Left hindlimb (tissue), 1 donor: ENCODE results near the gene RRP1.

Experiments used
- DNase-seq: peaks from one replicate; pipeline ENCODE4 v3.0.0-alpha.2; 2018

The RRP1 gene

GRCh38 chr21:43759651-43760050 is 29.7 kb upstream of the RRP1 start:
- DNase-seq, result no peak

DNA sequence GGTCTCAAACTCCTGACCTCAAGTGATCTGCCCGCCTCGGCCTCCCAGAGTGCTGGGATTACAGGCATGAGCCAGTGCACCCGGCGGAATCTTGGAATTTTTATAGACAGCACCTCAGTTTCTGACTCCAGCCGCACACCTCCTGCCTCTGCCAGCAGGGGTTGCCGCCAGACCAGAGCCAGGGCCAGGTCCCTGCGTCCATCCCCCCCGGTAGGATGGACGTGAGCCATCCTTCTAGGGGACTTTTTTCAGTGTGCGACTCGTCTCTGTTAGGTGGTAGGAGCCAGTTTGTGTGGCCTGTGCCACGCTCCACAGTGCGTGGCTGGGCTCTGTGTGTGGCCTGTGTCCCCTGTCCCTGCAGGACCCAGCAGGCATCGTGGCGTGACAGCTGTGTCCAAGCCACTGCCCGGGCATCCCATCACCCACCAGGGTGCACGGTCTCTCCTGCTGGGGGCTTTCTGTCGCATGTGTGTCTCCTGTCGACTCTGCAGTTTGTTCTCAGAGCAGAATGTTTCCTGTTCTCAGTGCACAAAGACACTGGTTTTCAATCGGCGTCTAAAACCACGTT is 28.9 kb upstream of the RRP1 start:
- no peak for DNase-seq

DNA sequence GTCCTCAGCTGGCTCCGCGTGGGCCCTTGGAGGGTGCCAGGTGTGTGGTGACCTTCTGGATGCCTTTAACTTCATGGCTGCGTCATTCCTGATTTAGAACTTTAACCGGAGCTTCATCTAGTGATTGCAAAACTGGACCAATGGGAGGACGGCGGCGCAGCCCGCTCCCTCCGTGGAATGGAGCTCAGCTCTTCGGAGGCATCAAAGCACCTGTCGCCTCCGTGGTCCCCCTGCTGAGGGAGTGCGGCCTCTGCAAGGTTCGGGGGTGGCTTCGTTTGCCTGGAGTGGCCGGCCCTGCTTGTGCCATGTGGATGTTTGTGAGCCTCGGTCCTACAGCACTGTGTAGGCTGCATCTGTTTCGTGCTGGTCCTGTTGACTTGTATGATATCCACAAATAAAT is 27.5 kb upstream of the RRP1 start:
- no peak for DNase-seq

DNA sequence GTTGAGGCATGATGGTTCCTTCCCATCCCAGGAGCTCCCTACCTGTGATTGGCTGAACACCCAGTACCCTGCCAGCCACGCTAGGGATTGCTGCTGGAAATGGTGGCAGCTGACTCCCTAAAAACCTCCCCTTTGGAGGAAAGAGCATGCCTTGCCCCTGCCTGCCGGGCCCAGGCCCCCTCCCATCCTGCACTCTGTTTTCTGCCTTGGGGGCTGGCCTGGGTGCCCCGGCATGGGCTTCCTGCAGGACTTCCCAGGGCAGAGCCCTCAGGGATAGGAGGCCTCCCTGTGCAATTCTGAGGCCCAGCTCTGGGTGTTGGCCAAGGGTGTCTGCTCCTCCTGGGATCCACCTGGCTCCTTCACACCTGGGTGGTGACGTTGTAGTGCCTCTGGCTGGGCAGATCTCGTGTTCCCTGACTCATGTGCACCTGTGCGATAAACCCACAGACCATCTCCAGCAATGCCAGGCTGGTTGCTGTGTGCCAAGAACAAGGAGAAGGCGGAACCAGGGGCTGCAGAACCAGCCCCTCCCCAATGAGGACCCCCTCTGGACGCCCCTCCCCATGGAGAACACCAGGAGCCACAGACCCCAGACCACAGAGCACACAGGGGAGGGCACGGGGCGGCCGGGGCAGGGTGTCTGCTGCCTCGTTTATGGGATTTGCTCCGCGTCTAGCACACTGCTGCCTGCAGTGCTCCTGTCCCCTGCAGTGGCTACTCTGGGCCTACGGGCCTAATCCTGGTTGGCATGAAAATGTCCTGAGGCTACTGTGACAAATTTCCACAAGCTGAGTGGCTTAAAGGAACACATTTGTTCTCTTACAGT is 26.9 kb upstream of the RRP1 start:
- no peak for DNase-seq

DNA sequence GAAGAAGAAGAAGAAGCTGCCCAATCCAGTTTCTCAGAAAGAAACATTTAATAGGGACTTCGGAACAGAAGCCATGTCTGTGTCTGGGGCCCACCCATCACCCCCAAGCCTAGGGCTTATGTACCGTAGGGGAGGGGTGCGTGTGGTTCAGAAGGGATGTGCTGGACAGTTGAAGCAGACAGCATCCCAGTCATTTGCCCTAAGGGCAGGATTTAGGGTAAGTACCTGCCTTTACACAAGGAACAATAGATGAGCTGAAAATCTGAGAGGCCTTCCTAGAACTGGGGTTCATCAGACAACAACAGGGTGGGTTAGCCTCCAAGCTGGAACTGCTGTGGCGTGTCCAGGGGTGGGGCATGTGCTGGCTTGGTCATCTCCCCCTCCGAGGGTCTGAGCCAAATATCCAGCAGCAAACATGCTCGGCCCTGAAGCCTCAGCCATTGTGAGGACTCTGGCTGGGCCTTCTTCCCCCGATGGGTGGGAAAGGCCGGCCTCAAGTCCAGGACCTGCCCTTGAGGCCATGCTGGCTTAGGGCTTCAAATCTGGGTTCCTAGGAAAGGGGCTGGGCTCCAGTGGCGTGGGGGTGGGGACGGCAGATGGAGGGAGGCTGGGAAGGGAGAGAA is 25.4 kb upstream of the RRP1 start:
- no peak for DNase-seq

- no peak for DNase-seq
Observed at GRCh38 chr21:43764576-43765495, 24.5 kb upstream of the RRP1 start.

DNA sequence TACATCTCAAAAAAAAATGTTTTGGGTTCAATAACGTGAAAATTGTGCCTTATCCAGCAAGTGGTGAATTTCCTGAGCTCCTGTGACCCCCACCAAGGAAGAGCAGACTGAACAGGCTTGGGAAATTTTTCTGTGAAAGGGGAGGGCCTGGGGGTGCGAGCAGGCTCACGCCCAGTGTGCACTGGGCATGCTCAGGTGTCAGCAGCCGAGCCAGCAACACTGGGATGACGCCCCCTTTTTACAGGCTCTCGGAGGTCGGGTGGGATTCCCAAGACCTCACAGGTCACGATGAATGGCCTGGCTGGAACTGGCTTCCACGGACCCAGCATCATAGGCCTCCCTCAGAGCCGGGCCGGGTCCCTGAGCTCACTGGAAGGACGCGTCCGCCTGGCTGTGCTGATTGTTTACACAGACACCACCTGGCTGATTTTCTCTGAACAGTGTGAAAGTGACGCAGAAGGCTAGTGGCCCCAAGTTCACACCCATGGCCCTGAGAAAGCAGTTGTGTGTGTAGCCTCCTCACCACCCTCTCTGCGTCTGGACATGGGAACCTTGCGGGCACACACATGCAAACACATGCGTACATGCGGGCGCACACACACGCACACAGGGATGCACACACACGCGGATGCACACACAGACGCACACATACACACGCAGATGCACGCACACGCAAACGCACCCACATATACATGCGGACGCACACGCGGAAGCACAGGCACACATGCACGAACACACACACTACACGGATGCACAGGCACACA is 22.5 kb upstream of the RRP1 start:
- DNase-seq, result no peak

- DNase-seq, result no peak
Observed at GRCh38 chr21:43767498-43767983, 21.8 kb upstream of the RRP1 start.

- DNase-seq, result no peak
Observed at GRCh38 chr21:43767984-43768867, 21.2 kb upstream of the RRP1 start.

- DNase-seq, result no peak
Observed at GRCh38 chr21:43768868-43769167, 20.6 kb upstream of the RRP1 start.

- no peak for DNase-seq
Observed at GRCh38 chr21:43769325-43769958, 19.9 kb upstream of the RRP1 start.

GRCh38 chr21:43770066-43770655 is 19.2 kb upstream of the RRP1 start:
- no peak for DNase-seq

DNA sequence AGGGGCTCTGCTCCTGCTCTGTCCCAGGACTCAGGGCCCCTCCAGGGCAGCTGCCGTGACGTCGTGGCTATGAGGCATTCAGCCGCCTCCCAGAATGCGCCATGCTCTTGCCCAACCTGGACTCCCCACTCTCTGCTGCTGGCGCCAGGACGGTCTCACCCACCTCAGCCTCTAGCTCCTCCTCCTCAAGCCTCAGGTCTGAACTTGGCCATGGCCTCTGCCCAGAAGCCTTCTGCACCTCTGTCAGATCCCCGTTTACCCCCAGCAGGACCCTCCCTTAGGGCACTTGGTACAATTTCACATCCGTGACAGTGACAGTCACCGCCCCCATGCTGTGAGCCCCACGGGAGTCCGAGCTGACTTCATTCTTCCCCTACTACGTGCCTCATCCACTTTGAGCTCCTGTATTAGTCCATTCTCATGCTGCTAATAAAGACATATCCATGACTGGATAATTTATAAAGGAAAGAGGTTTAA is 18.1 kb upstream of the RRP1 start:
- DNase-seq, result no peak

DNA sequence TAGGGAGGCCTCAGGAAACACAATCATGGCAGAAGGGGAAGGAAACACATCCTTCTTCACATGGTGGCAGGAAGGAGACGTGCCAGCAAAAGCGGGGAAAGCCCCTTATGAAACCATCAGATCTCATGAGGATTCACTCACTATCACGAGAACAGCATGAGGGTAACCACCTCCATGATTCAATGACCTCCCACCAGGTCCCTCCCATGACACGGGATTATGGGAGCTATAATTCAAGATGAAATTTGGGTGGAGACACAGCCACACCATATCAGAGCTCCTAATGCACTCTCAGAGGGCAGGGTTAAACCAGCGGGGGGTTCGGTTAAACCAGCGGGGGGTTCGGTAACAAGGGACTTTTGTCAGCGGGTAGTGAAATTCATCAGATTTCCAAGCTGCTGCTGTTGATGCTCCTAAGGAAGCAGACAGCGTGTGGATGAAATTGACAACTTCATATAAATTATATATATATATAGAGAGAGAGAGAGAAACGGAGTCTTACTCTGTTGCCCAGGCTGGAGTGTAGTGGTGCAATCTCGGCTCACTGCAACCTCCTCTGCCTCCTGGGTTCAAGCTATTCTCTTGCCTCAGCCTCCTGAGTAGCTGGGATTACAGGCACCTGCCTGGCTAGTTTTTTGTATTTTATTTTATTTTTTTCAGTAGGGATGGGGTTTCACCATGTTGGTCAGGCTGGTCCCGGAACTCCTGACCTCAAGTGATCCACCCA is 17.5 kb upstream of the RRP1 start:
- no peak for DNase-seq

- DNase-seq, result no peak
Observed at GRCh38 chr21:43772425-43772821, 17.0 kb upstream of the RRP1 start.

- DNase-seq, result no peak
Observed at GRCh38 chr21:43774163-43774562, 15.2 kb upstream of the RRP1 start.

DNA sequence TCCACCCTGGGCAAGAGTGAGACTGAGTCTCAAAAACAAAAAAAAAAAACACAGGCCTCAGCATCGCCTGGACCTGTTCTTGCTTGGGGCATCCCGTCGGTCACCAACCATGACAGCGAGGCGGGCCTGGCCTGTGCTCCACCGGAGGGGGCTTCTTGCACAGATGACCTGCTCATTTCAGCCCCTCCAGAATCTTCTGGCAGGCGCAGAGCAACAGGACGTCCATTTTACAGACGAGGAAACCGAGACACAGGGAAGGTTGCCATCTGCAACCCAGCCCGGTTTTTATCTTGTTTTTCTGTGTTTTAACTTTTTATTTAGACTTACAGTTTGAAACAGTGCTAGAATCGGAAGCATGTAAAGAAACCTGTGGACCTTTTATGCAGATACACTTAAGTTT is 14.2 kb upstream of the RRP1 start:
- DNase-seq, result no peak

DNA sequence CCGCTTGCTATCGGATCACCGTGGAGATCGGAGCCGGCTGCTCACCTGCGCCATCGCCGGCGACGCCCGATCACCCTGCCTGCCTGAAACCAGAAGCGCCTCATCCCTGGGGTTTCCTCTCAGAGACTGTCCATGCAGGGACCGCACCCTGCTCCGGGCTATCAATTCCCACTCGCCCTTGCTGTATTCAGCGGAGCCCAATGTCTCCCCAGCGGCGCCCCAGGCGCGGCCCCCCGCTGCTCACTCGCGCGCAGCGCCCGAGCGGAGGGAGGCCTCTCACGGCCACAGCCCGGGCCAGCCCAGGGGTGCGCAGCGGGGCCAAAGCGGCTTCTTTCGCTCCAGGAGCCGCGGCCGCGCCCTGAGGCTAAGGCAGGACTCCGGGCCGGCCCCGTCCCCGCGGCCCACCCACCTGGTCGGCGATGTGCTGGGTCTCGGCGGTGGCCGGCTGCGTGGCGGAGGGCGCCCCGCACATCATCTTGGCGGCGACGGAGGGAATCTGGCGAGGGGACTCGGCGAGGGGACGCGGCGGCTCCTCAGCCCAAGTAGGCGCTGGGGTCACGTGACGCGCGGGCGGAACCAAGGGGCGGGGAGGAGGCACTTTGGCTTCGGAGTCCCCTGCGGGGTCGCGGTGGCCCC is 13.5 kb upstream of the RRP1 start, which contains the start of gene CSTB:
Gene CSTB, minus strand, starts transcription at position 514 of the 636 bp plus-strand sequence. Its CDS starts 39 bp downstream, at position 475.
- DNase-seq, result peak; percentile 83

DNA sequence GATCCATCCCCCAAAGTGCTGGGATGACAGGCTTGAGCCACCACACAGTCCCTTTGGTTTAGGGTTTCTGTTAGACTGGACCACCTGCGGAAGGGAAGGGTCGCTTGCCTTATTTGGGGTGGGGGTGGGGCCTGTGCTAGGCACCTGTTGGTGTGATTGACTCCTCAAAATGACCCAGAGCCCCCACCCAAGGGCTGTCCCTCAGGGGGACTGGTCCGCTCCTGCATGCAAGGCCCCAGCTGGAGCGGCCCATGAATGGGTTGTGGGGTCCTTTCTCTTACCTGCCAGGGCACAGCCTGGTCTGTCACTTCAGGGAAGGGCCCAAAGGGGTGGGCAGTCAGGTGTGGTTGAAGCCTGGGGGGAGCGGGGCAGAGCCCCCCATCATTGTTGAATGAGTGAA is 11.4 kb upstream of the RRP1 start:
- DNase-seq, result no peak
